HFF-Myc (cell line): ENCODE data around the gene SPEN.
"Not testable (repeated sequence)": the region's sequence is repeated elsewhere in the genome, so short reads cannot be mapped to it uniquely, and the experiment has no call there.

ENCODE experiments used
- DNase-seq: peaks from one replicate; pipeline ENCODE4 v3.0.0-alpha.2; 2011; ENCODE audit warnings: low read depth; ENCODE audit errors: extremely low read depth
- H3K4me3 ChIP-seq: replicated peaks from 2 replicates; pipeline ENCODE4 v1.5.1; 2011; ENCODE audit warnings: low read depth, mild to moderate bottlenecking, control low read depth, low read length
- TF ChIP-seq, protein P1 (sequence below): IDR thresholded peaks from 2 replicates; pipeline ENCODE4 v1.5.1; 2012; ENCODE audit warnings: mild to moderate bottlenecking, low read depth, low read length, control low read depth; ENCODE audit errors: missing control alignments

SPEN gene

DNA sequence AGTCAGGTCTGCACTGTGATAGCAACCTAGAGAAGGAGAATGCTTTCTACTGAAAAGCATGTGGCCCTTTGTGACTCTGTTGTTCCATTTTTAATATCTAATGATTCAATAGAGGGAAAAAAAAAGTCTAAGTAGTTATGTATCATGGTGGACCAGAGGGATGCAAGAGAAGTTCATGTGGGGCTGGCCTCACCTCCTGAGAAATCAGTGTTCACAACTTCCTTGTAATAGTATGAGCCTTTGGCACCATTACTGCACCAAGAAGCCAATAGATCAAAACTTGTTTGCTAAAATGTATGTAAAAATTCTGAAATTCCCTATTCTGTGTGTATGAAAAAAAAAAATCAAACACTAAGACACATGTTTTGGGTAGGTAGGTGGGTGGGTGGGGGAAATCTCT is 123.4 kb downstream of the SPEN start:
- TF ChIP-seq, protein P1, sequence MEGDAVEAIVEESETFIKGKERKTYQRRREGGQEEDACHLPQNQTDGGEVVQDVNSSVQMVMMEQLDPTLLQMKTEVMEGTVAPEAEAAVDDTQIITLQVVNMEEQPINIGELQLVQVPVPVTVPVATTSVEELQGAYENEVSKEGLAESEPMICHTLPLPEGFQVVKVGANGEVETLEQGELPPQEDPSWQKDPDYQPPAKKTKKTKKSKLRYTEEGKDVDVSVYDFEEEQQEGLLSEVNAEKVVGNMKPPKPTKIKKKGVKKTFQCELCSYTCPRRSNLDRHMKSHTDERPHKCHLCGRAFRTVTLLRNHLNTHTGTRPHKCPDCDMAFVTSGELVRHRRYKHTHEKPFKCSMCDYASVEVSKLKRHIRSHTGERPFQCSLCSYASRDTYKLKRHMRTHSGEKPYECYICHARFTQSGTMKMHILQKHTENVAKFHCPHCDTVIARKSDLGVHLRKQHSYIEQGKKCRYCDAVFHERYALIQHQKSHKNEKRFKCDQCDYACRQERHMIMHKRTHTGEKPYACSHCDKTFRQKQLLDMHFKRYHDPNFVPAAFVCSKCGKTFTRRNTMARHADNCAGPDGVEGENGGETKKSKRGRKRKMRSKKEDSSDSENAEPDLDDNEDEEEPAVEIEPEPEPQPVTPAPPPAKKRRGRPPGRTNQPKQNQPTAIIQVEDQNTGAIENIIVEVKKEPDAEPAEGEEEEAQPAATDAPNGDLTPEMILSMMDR = no peak
- no peak for DNase-seq
- H3K4me3 ChIP-seq = no peak overlapping the region

DNA sequence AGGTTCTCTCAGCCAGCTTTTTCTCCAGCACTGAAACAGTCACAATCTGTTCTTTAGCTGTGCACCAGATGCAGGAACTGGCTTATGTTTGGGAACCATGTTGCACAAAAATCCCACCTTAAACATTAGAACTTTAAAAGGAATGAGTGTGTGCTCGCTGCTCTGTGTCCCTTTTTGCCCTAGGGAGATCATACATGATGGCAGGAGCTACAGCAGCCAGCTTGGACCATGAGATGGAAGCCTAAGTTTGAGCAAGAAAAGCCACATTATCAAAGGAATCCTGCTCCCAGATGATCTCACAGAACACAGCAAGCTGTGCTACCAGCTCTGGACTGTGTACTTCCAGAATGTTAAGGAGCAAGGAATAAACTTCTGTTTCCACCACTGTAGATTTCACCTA is 124.9 kb downstream of the SPEN start:
- no peak overlapping the region for H3K4me3 ChIP-seq
- no peak for DNase-seq
- TF ChIP-seq, protein P1 = no peak

DNA sequence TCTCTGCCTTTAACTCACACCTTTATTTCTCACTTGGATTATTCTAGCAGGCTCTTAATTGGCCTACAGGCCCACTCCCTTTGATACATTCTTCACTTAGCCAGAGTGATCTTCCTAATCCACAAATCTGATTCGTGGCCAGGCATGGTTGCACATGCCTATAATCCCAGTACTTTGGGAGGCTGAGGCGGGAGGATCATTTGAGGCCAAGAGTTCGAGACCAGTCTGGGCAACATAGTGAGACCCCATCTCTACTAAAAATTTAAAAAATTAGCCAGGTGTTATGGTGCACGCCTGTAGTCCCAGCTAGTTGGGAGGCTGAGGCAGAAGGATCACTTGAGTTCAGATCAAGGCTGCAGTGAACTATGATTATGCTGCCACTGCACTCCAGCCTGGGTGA is 126.3 kb downstream of the SPEN start:
- TF ChIP-seq, protein P1 = no peak
- no peak for DNase-seq

DNA sequence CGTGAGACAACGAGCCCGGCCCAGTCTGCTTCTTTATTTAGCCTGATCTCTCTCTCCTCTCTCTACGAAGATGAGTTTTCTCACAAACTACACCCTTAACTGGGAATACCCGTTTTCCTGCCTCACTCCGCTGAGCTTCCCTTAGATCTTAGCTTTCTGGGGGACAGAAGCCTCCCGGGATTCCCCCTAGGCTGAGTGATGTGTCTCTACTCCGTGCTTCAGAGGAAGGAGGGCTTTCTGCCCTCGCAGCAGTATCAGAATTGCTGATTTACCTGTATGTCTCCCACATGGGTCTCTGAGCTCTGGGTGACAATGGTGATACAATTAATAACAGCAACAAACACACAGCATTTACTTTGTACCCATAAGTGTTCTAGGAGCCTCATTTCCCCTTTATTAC is 127.3 kb downstream of the SPEN start:
- TF ChIP-seq, protein P1 = no peak

More for the DNA sequence above, 126.3 kb downstream of the SPEN start:
- H3K4me3 ChIP-seq = no peak overlapping the region

DNA sequence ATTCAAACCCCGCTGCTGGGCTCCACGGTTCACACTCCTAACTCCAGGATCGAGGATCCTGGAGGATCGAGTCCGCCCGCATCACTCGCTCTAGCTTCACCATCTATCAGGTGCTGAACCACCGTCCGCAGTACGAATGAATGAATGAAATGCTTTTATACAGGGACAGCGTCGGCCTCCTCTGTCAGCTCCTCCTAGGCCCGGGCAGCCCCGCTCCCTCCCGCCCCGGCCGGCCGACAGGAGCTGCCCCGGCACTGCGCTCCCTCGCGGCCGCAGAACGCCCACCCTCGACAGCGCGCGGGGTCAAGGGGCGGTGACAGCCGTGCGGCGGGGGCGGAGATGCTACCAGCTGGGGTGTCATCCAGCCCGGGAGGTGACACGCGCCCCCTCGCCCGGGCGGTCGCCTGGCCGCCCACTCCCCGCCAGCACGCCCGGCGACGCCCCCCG is 127.9 kb downstream of the SPEN start:
- no peak for DNase-seq
- peak overlapping the region; percentile 72 for H3K4me3 ChIP-seq
- TF ChIP-seq, protein P1 = no peak

More for the DNA sequence above, 127.3 kb downstream of the SPEN start:
- H3K4me3 ChIP-seq = peak overlapping the region; percentile 72
- DNase-seq = no peak

DNA sequence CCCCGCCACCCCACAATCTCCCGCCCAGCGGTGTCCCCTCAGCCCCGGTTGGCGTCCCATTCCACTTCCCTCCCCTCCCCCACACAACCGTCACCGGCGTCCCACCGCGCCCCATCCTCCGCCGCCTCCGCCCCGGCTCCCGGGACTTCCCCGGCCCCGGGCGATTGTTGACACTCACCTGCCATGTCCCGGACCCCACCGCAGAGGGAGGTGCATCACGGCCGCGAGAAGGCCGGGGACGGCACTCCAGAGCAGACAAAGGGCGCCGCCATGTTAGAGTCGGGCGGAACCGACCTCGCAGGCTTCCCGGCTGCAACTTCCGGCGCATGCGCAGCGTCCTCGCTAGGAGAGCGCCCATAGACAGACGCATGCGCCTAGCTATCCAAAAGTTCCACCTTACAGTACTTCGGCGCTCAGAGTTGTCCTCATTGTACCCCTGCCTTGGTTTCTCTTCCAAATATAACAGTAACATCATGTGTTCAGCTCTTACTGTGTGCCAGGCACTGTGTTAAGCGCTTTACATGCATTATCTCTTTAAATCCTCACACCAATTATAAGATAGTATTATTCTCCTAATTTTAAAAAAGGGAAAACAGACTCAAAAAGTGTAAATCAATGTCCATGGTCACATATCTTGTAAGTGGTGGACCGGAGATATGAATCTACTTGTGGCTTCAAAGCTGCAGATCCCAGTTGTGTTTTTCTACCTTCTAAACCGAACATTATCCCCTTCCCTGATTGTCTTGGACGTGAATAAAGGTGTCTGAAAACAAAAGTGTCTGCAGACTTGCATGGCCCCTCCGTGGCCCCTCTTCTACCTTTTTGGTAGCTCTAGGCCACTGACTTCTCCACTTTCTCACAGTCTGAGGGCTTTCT is 128.5 kb downstream of the SPEN start, which contains the start of gene ZBTB17:
Gene ZBTB17 (minus strand): TSS at position 297 of the 876 bp plus-strand sequence. CDS start 27,606 bp downstream, outside the sequence.
- H3K4me3 ChIP-seq = peak within 1 kb of the TSS; percentile 72
- TF ChIP-seq, protein P1 = no peak
- DNase-seq = peak; percentile 78

DNA sequence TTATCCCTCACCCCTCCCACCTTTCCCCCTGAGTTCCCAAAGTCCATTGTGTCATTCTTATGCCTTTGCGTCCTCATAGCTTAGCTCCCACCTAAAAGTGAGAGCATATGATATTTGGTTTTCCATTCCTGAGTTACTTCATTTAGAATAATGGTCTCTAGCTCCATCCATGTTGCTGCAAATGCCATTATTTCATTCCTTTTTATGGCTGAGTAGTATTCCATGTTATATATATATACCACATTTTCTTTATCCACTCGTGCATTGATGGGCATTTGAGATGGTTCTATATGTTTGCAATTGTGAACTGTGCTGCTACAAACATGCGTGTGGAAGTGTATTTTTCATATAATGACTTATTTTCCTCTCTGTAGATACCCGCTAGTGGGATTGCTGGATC is 130.4 kb downstream of the SPEN start:
- not testable (repeated sequence) for DNase-seq, H3K4me3 ChIP-seq
